MM.1S (cell line): Measurements from ENCODE around the gene GRIK1.

Source experiments
- EZH2 ChIP-seq: fragments of 300-600 bp; sonication (generic); optimal IDR thresholded peaks from 2 replicates; pipeline ENCODE3; 2017; ENCODE audit warnings: low read depth, mild to moderate bottlenecking, antibody characterized with exemption, low read length, mixed read lengths
- TF ChIP-seq, protein P1 (sequence below): fragments of 300-600 bp; sonication (generic); IDR thresholded peaks from 2 replicates; pipeline ENCODE4 v1.5.1; 2016; ENCODE audit warnings: antibody characterized with exemption, low read length, mixed read lengths

DNA sequence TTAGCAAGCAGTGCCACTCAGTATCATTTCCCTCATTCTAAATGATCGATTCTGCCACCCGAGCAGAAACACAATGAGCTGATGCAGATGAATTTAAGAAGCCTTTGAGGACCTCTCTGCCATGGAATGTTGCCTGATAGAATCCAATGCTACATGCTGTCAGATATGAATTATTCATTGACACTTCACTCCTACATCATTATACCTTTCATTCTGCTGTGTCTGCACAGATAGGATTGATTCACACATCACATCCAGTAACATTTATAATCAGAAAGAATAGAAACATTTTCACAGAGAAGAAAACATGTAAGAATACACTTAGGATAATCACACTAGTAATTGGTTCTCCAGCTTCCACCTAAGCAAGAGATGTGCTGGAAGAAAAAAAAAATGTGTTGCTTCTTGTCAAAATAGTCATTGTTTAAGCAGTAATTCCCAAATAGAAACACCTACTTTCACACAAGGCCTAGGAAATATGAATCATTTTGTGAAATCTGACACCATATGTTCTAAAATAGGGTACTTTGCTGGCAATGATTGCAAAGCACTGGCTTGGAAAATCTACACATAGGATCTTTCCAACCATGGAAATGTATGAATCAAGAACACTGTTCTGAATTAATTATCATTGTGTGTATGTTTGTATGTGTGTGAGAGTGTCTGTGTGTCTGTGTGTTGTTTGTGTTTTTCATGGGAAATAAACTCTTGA lies 110.1 kb downstream of the GRIK1 start:
- TF ChIP-seq, protein P1, sequence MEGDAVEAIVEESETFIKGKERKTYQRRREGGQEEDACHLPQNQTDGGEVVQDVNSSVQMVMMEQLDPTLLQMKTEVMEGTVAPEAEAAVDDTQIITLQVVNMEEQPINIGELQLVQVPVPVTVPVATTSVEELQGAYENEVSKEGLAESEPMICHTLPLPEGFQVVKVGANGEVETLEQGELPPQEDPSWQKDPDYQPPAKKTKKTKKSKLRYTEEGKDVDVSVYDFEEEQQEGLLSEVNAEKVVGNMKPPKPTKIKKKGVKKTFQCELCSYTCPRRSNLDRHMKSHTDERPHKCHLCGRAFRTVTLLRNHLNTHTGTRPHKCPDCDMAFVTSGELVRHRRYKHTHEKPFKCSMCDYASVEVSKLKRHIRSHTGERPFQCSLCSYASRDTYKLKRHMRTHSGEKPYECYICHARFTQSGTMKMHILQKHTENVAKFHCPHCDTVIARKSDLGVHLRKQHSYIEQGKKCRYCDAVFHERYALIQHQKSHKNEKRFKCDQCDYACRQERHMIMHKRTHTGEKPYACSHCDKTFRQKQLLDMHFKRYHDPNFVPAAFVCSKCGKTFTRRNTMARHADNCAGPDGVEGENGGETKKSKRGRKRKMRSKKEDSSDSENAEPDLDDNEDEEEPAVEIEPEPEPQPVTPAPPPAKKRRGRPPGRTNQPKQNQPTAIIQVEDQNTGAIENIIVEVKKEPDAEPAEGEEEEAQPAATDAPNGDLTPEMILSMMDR = no peak
- TF ChIP-seq EZH2 = no peak
